GM21423 (cell line): Measurements from ENCODE around the gene LSM3.

Experiments used
- ATAC-seq: cut with Tn5 transposase; IDR thresholded peaks from one replicate; pipeline ENCODE4 v1.9.1; 2021; ENCODE audit warnings: mild to moderate bottlenecking, moderate library complexity; ENCODE audit not compliant: unreplicated experiment

The LSM3 gene

GRCh38 chr3:14178247-14179113 is at the start of gene LSM3, which contains the start of gene XPC:
Gene LSM3, plus strand, starts transcription at chr3:14178817. Its CDS starts 44 bp downstream, at chr3:14178861.
Gene XPC, minus strand, starts transcription at chr3:14178601. Its CDS starts 33 bp downstream, at chr3:14178568.
- peak; percentile 89 for ATAC-seq

- ATAC-seq, result no peak
Measured at GRCh38 chr3:14129296-14129695, 49.3 kb upstream of the LSM3 start.

GRCh38 chr3:14130230-14130629 is 48.4 kb upstream of the LSM3 start:
- no peak for ATAC-seq

- ATAC-seq, result no peak
Measured at GRCh38 chr3:14130707-14131106, 47.9 kb upstream of the LSM3 start.

- ATAC-seq, result no peak
Measured at GRCh38 chr3:14131134-14131533, 47.5 kb upstream of the LSM3 start.

GRCh38 chr3:14132120-14132519 is 46.5 kb upstream of the LSM3 start:
- no peak for ATAC-seq

GRCh38 chr3:14132689-14133088 is 45.9 kb upstream of the LSM3 start:
- ATAC-seq, result no peak

- ATAC-seq, result no peak
Measured at GRCh38 chr3:14133188-14133800, 45.3 kb upstream of the LSM3 start.

GRCh38 chr3:14133876-14134275 is 44.7 kb upstream of the LSM3 start:
- ATAC-seq, result no peak

- no peak for ATAC-seq
Measured at GRCh38 chr3:14134291-14134690, 44.3 kb upstream of the LSM3 start.

- no peak for ATAC-seq
Measured at GRCh38 chr3:14135581-14135980, 43.0 kb upstream of the LSM3 start.

GRCh38 chr3:14137004-14137403 is 41.6 kb upstream of the LSM3 start:
- no peak for ATAC-seq

GRCh38 chr3:14137445-14137844 is 41.2 kb upstream of the LSM3 start:
- no peak for ATAC-seq

GRCh38 chr3:14138109-14138877 is 40.3 kb upstream of the LSM3 start:
- ATAC-seq, result no peak

GRCh38 chr3:14138878-14139655 is 39.5 kb upstream of the LSM3 start:
- no peak for ATAC-seq

- no peak for ATAC-seq
Measured at GRCh38 chr3:14139771-14140170, 38.8 kb upstream of the LSM3 start.

GRCh38 chr3:14140668-14141067 is 37.9 kb upstream of the LSM3 start:
- no peak for ATAC-seq

- no peak for ATAC-seq
Measured at GRCh38 chr3:14141144-14141543, 37.5 kb upstream of the LSM3 start.

GRCh38 chr3:14141602-14142341 is 36.8 kb upstream of the LSM3 start:
- no peak for ATAC-seq
